Measurements from ENCODE around the gene GALK1.
A peak's percentile ranks its signal among the peaks of the same experiment; 100 is the strongest.

Gene GALK1

GRCh38 chr17:75758131-75758905 lies 6.7 kb downstream of the GALK1 start:
- Histone ChIP-seq H3K9me2 (replicated peaks; ENCODE audit: control insufficient read depth, low read length) (no peaks in the 10 kb centered on the region), H3K9me3 (ENCODE audit: control insufficient read depth, insufficient read depth, low read length) (no peaks in the 10 kb centered on the region), H3K79me2 (ENCODE audit: control insufficient read depth, low read length) (peaks cover 1% of the 10 kb centered on the region; the same call in 1 of the 2 replicates), H3K4me1 (ENCODE audit: control insufficient read depth, low read length) (peaks cover 20% of the 10 kb centered on the region), H3K4me2 (ENCODE audit: low read length) (no peak overlapping the region), H3K36me3 (ENCODE audit: control insufficient read depth, low read length) (peaks cover 6% of the 10 kb centered on the region; the same call in 1 of the 2 replicates), H3K27me3 (ENCODE audit: control insufficient read depth, low read length) (no peaks in the 10 kb centered on the region), H3K4me3 (ENCODE audit: low read length) (no peak overlapping the region), H4K20me1 (ENCODE audit: control insufficient read depth, insufficient read depth, low read depth, low read length) (no peaks in the 10 kb centered on the region), H3F3A (ENCODE audit: control insufficient read depth, insufficient read depth) (no peaks in the 10 kb centered on the region), H3K27ac (ENCODE audit: low read depth, low read length) (no peak overlapping the region)
- TF ChIP-seq CTCF (IDR thresholded peaks at IDR 0.05; ENCODE audit: low read depth, low read length, poor library complexity, severe bottlenecking) = peak; percentile 46
- no peak for TF ChIP-seq EZH2phosphoT487 (IDR thresholded peaks at IDR 0.05; ENCODE audit: borderline replicate concordance, low read length)

GRCh38 chr17:75757086-75757681 lies 7.8 kb downstream of the GALK1 start:
- no peaks in the 10 kb centered on the region for H4K20me1 ChIP-seq (ENCODE audit: control insufficient read depth, insufficient read depth, low read depth, low read length)
- no peaks in the 10 kb centered on the region for H3K36me3 ChIP-seq (ENCODE audit: control insufficient read depth, low read length)
- TF ChIP-seq CTCF (IDR thresholded peaks at IDR 0.05; ENCODE audit: low read depth, low read length, poor library complexity, severe bottlenecking) (no peak), EZH2phosphoT487 (IDR thresholded peaks at IDR 0.05; ENCODE audit: borderline replicate concordance, low read length) (no peak)
- H3F3A ChIP-seq (ENCODE audit: control insufficient read depth, insufficient read depth) = no peaks in the 10 kb centered on the region
- H3K9me2 ChIP-seq (replicated peaks; ENCODE audit: control insufficient read depth, low read length) = no peaks in the 10 kb centered on the region
- no peaks in the 10 kb centered on the region for H3K9me3 ChIP-seq (ENCODE audit: control insufficient read depth, insufficient read depth, low read length)
- H3K79me2 ChIP-seq (ENCODE audit: control insufficient read depth, low read length) = no peaks in the 10 kb centered on the region
- no peaks in the 10 kb centered on the region for H3K27me3 ChIP-seq (ENCODE audit: control insufficient read depth, low read length)
- no peak overlapping the region for H3K4me2 ChIP-seq (ENCODE audit: low read length)
- no peak overlapping the region for H3K27ac ChIP-seq (ENCODE audit: low read depth, low read length)
- peaks cover 21% of the 10 kb centered on the region for H3K4me1 ChIP-seq (ENCODE audit: control insufficient read depth, low read length)
- H3K4me3 ChIP-seq (ENCODE audit: low read length) = no peak overlapping the region

GRCh38 chr17:75756451-75757085 lies 8.4 kb downstream of the GALK1 start:
- Histone ChIP-seq H3K9me3 (ENCODE audit: control insufficient read depth, insufficient read depth, low read length) (no peaks in the 10 kb centered on the region), H3F3A (ENCODE audit: control insufficient read depth, insufficient read depth) (no peaks in the 10 kb centered on the region), H3K4me3 (ENCODE audit: low read length) (no peak overlapping the region), H3K36me3 (ENCODE audit: control insufficient read depth, low read length) (no peaks in the 10 kb centered on the region), H3K4me2 (ENCODE audit: low read length) (no peak overlapping the region), H3K27me3 (ENCODE audit: control insufficient read depth, low read length) (no peaks in the 10 kb centered on the region), H4K20me1 (ENCODE audit: control insufficient read depth, insufficient read depth, low read depth, low read length) (no peaks in the 10 kb centered on the region), H3K79me2 (ENCODE audit: control insufficient read depth, low read length) (no peaks in the 10 kb centered on the region), H3K4me1 (ENCODE audit: control insufficient read depth, low read length) (peaks cover 21% of the 10 kb centered on the region), H3K9me2 (replicated peaks; ENCODE audit: control insufficient read depth, low read length) (no peaks in the 10 kb centered on the region), H3K27ac (ENCODE audit: low read depth, low read length) (no peak overlapping the region)
- TF ChIP-seq CTCF (IDR thresholded peaks at IDR 0.05; ENCODE audit: low read depth, low read length, poor library complexity, severe bottlenecking) (no peak), EZH2phosphoT487 (IDR thresholded peaks at IDR 0.05; ENCODE audit: borderline replicate concordance, low read length) (no peak)

All from DOHH2 (cell line).